OCI-M1 (cell line): ENCODE data around the gene LRWD1.
"Not testable (repeated sequence)": the region's sequence is repeated elsewhere in the genome, so short reads cannot be mapped to it uniquely, and the experiment has no call there.

Experiments
- DNase-seq: peaks from one replicate; lab custom pipeline; 2025; lab: John Stamatoyannopoulos, UW

Gene LRWD1

DNA sequence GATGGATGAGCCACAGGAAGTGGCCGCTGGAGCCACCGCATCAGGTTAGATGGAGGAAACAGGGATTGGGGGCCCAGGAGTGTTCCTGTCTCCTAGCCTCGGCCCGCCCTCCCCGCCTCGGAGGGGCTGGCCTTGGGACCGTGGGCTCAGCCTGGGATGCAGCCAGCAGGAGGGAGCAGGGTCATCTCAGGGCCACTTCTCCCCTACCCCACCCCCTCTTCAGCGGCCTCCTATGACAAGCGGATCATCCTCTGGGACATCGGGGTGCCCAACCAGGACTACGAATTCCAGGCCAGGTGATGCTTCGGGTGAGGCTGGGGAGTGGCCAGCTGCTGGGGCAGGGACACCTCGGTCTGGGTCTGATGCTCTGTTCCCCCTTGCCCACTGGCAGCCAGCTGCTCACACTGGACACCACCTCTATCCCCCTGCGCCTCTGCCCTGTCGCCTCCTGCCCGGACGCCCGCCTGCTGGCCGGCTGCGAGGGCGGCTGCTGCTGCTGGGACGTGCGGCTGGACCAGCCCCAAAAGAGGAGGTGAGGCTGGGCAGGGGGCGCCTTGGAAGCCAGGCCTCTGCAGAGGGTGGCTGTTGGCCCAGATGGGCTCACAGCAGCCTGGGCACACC lies 4.7 kb downstream of the LRWD1 start:
- no peak for DNase-seq

DNA sequence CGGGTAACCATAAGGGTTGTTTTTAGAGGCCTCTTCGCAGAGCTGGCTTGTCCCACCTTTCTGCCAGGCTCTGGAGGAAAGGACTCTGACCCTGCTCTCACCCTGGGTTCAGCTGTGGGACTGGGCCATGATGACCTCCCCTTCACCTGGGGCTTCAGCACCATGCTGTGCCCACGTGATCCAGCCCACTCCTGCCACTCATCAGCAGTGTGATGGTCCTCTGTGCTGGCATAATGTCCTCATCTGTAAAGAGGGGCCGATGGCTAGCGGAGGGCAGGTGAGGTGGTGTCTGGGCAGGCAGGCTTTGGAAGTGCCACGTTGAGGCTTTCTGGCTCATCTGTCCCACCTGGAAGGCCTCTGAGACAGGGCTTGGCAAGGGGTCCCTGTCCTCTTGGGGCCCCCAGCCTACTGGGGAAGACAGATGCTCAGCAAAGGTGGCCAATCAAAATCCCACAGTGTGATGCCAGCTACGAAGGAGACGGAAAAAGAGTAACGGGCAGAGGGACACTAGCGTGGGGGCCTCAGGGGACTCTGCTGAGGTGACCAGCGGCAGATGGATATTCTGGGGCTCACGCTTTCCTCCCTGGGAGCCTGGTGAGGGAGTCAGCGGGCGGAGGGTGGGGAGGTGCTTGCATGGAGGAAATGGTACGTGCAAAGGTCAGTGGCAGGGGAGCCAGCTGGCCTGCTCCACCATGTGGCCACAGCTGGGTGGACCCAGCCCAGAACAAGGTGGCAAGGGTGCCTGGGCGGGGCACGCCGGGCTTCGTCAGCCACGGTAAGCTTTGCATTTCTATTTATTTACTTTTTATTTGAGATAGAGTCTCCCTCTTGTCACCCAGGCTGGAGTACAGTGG lies 5.4 kb downstream of the LRWD1 start:
- no peak for DNase-seq

DNA sequence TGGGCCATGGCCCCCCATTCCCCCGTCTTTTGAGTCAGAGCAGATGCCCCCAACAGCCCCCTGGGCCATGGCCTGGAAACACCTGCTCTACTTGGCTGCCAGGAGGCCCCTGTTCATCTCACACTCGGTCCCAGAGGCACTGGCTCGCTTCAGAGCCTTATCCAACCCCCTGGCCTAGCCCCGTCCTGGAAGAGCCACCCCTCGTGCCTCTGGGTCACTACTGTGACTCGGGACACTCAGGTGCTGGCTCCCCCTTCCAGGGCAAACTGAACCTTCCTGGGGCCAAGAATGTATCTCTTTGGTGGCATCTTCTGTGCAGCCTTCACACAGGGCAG lies 7.0 kb downstream of the LRWD1 start:
- no peak for DNase-seq

DNA sequence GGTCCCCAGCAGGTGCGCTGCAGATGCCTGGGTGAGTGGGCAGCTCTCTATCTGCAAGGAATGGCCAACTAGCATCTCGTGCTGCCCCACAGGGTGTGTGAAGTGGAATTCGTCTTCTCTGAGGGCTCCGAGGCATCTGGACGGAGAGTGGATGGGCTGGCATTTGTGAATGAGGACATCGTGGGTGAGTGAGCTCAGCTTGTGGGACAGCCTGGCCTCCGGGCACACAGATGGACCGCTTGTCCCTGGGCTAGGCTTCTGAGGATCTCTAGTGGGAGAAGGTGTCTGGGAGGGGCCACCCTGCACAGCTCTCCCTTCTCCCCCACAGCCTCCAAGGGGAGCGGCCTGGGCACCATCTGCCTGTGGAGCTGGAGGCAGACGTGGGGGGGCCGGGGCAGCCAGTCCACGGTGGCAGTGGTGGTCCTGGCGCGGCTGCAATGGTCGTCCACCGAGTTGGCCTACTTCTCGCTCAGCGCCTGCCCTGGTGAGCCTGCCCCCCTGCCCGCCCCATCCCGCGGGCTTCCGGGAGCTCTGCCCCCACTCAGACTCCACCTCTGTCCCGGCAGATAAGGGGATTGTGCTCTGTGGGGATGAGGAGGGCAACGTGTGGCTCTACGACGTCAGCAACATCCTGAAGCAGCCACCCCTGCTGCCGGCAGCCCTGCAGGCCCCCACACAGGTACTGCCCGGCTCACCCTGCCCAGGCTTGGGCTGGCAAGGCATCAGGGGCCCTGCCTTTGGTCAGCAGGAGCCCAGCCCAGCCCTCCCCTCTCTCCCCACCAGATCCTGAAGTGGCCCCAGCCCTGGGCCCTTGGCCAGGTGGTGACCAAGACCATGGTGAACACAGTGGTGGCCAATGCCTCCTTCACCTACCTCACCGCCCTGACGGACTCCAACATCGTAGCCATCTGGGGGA lies 7.6 kb downstream of the LRWD1 start:
- no peak for DNase-seq

DNA sequence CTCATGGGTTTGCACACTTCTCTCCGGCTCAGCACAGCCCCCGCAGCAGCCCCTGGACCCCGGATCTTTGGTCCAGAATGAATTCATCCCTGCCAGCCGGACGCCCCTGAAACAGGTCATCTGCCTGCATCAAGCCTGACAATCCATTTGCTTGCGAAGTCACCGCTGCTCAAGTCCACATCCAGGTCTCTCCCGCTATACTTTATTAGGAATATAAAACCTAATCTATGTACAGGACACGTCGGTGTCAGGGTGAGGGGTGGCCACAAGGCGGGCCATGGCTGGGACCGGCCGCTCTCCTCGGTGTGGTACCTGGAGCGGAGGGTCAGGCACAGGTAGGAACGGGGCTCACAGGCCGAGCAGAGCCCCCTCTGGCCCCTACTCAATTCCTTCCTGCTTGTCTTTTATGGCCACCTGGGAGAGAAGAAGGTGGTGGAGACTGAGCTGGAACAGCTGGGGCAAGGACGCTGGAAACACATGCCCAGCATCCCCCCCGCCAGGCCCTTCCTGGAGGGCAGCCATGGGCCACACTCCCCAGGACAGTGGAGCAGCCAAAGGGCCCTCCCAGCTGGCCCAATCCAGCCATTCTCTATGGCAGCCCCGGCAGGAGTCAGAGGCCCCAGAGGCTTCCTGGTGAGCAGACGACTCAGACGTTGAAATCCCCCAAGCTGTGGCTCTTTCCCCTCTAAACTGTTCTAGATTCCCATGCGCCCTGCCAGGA lies 8.6 kb downstream of the LRWD1 start:
- no peak for DNase-seq

DNA sequence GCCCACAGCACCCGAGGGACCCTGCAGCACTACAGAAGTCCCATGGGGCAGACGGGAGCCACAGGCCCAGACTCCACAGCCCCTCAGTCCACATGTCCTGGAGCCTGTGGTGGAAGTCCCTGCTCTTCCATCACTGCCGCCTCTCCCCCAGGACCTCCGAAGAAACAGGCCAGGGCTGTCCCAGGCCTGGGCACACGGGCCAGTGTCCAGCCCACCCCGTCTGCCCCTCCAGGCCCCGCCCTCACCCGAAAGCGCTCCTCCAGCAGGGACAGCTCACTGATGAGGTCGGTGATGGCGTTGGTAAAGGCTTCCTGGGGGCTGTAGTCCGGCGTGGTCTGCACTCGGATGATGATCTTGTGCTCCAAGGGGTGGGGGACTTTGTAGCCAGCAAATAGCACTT lies 9.3 kb downstream of the LRWD1 start:
- not testable (repeated sequence) for DNase-seq

DNA sequence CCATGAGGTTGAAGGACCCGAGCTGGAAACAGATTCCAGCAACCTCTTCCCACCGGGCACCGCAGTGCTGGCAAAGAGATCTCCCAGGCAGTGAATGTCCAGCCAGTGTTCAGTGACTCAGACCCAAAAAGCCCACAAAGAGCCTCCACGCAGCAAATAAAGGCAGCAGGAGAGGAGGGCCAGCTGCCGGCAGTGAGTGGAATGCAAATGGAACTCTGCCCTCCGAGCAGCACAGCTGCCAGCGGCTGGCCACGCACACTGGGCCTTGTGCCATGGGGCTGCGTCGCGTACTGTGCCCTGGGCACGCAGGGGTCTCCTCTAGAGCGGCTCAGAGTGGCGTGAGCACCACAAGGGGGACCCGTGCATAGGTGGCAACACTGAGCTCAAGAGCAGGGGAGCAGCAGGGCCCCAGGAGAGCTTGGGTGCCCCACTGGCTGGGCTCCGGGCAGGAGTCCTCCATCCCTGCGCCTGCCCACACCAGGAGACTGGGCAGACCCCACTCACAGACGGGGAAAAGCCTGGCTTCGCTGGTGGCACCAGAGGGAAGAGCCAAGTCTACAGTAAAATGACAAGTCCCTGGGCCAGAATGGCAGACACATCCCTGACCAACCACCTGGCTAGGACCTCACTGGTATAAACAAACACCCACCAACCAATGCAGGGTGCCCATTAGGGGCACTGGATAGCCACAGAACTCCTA lies 10.1 kb downstream of the LRWD1 start:
- not testable (repeated sequence) for DNase-seq

DNA sequence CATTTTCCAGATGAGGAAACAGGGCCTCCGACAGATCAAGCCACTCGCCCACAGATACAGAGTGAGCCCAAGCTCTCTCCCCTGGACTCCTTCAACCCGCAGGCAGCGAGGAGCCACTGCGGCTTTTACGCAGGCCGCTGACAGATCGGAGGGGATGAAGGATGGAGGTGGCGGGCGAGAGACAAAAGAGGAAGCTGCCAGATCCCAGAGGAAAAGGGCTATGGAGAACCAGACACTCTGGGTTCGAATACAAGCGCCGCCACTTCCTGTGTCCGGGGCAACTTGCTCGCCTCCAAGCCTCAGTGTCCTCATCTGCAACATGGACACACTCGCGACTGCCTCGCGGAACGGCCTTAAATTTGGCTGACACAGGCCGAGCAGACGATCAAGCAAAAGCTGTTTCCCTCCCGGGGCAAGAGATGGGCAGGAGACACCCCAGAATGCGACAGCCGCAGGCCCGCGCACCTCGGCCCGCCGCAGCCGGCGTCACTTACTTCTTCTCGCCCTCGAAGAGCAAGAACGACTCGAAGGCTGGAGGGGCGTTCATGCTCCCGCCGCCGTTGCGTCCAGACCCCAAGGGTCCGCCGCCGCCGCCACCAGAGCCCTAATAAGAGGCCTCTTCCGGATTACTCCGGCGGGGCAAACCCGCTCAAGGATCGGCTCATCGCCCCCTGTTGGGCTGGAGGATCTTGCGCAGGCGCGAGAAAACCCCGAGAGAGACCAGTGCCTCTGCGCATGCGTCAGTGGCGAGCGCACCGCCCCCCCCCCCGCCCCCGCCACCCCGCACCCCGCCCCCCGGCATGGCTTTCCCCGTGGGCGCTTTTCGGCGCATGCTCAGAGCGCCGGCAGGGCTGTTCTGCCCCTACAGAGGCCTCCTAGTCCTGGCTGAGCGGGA lies 13.8 kb downstream of the LRWD1 start, which contains the start of gene POLR2J:
Gene POLR2J (minus strand): TSS at position 609 of the 895 bp plus-strand sequence. CDS start 62 bp downstream, at position 547.
- not testable (repeated sequence) for DNase-seq

DNA sequence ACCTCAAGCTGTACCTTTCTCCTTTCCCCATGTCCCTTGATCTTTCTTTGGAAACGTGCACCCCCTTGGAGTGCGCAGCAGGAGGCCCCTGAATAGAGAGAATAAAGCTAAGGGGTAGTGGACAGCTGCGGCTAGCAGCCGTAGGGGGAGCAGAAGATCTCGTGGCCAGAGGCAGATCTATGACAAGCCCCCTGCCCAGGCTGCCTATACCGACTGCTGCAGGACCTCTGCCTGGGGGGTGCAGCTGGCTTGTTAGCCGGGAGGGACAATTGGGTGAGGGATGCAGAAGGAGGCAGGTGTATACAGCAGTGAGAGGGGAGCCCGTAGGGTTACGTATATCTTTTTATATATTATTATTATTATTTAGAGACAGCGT lies 14.4 kb downstream of the LRWD1 start:
- not testable (repeated sequence) for DNase-seq

DNA sequence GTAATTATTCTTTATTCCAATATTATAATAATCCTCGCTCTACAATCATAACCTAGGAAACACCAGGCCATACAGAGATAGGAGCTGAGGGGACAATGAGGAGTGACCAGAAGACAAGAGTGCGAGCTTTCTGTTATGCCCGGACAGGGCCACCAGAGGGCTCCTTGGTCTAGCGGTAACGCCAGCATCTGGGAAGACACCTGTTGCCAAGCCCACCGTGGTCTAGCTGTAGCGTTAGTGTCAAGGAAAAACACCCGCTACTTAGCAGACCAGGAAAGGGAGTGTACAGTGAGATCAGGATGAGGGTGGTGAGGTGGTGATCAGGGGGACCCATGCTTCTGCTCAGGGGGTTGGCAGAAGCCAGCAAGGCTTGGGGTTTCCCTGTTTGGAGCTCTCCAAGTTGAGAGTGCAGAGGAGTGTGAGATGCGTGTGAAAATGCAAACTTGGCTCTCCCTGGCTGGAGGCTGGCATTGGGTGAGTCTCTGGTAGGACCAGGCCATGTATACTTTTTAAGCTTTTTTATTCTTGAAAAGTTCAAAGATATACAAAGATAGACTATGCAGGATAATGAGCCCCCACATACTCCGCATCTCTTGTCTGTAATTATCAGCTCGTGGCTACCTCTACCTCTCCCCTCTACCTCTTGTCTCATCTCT lies 15.3 kb downstream of the LRWD1 start:
- DNase-seq = not testable (repeated sequence)

DNA sequence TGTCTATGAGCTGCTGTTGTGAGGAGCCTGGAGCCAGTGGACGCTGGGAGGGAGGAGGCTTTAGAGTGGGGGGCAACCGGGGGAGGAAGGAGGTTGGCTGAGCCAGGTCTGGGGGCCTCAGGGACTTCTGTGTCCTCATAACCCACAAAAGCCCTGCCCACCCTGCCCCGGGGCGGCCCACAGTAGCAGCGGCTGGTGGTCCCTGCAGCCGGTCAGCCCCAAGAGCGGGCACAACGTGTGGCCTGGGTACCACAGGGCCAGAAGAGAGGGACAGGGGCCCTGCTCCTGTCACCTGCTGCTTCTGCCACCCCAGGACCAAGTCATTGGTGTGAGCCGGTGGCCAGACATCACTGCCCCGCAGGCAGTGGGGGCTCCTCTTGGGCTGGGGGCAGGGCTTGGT lies 17.2 kb downstream of the LRWD1 start:
- DNase-seq = not testable (repeated sequence)

DNA sequence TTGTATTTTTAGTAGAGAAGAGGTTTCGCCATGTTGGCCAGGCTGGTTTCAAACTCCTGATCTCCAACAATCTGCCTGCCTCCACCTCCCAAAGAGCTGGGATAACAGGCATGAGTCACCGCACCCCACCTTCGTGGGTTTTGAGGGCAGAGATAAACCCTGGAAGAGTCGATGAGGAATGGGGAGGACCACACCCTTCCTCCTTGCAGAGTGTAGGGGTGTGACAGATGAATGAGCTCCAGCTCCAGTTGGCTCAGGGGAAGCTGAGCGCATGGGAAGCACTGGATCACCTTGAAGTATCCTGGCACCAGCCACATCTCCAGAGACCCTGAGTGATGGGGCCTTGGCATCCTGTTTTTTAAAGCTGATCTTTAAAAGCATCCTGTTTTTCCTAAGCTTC lies 19.5 kb downstream of the LRWD1 start:
- not testable (repeated sequence) for DNase-seq

DNA sequence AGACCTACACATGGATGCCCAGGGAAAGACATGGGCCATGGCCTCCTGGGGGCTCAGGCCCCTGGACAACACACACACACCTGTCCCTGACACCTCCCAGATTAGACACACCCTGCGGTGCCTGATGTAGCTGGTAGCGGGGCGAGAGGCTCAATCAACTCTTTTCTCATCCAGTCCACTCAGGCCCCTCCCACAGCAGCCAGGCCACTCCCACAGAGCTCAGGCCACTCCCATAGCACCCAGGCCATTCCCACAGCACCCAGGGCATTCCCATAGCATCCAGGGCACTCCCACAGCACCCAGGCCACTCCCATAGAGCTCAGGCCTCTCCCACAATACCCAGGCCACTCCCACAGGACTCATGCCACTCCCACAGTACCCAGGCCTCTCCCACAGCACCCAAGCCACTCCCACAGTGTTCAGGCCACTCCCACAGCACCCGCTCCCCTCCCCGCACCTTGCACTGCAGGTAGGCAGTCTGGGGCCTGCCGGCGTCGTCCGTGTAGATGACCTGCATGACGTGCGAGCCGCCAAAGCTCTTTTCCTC lies 25.8 kb downstream of the LRWD1 start:
- not testable (repeated sequence) for DNase-seq

DNA sequence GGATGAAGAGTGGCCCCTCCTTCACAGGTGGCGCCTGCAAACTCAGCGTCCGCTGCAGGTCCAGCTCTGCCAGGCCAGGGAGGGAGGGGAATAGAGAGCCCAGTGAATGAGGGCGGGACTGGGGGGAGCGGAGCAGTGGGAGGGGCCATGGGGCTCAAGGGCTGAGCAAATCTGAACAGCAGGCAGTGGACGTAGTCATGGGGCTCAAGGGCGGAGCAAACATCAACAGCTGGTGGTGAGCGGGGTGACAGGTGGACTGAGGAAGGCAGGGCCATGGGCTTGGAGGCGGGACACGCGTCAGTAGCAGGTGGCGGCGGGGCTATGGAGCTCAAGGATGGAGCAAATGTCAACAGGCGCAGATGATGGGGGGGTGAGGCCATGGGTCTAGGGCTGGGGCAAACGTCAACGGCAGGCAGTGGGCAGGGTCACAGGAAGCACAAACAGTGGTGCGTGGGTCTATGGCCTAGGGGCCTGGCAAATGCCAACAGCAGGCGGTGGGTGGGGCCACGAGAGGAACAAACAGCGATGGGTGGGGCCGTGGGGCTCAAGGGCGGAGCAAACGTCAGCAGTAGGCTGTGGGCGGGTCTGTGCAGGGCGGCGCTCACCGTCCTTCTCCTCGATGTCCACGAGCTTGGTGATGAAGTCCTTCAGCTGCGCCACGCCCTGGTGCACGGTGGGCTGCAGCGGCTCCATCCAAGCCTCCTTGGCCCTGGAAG lies 28.6 kb downstream of the LRWD1 start:
- not testable (repeated sequence) for DNase-seq

DNA sequence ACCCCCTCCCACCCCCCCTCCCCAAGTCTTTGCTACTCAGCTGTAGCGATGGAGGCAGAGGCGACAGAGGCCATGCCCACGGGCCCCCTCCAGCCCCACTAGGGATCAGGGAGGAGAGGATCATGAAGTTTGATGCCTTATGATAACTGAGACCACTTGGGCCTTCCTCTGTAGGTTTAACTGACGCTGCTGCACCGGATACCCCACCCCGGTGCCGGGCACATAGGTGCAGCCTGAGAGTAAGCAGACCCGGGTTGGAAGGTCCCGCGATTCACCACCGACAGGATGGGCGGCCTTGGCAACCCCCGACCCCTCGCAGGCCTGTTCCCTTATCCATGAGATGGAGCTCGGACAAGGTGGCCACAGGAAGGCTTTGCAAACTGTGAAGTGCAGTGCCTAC lies 29.2 kb downstream of the LRWD1 start:
- DNase-seq = not testable (repeated sequence)

DNA sequence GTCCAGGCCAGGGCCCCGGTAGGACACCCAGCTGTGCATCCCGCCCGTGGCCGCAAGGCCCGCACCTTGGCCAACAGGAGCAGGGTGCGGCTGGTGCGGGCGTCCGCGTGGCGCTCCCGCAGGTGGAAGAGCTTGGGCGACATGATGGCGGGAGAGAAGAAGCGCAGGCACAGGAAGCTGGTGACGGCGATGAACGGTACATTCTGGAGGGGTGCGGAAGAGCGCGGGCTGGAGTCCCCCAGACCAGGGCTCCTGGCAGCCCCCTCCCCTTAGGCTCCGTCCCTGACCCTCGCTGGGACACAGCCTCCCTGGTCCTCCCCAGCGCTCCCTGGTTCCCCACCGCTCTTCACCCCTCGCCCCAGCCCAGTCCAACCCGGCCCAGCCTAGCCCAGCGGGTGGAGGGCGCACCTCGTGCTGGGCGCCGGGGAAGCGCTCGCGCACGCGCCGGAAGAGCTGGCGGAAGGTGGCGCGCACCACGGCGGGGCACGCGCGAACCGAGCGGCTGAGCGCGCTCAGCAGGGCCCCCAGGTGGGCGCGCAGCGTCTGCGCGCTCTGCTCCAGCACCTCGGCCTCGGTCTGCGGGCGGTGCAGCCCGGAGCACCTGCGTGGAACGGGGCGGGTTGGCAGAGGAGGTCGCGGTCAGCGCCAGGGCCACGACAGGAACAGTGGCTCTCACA lies 29.8 kb downstream of the LRWD1 start:
- not testable (repeated sequence) for DNase-seq

DNA sequence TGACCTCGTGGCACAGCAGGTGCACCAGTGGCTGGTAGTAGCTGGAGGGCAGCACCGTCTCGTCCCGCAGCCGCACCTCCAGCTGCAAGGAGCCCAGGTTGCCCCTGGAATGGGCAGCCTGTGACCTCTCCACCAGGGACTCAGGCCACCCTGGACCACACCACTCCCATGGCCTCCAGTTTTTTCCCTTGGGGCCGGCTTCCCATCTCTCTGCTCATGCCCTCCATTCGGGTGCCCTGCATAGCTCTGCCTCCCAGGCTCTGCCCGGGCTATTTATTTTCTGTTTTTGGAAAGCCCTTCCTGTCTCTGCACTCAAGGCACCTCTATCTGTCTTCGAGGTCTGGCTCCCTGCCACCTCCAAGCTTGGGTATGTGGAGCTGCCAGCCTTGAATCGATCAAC lies 32.1 kb downstream of the LRWD1 start:
- not testable (repeated sequence) for DNase-seq

DNA sequence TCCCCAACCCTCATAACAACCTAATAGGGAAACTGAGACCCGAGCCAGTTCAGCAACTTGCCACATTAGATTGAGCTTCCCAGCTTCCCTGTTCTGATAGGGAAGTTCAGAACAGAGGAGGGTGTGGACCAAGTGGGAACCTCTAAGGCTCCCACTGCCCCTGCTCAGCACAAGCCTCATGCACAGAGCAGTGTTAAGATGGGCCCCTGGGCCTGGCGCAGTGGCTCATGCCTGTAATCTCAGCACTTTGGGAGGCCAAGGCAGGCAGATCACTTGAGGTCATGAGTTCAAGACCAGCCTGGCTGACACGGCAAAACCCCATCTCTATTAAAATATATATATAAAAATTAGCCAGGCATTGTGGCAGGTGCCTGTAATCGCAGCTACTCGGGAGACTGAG lies 32.5 kb downstream of the LRWD1 start:
- not testable (repeated sequence) for DNase-seq
